ENCODE results near the gene TMEM132E.

The TMEM132E gene

GRCh38 chr17:34579979-34580684 is 750 bp downstream of the TMEM132E start:
- DNase-seq = no peak
- TF ChIP-seq POLR2A (IDR thresholded peaks at IDR 0.05; ENCODE audit: low read length) = no peak
- no peak for TF ChIP-seq GATA1 (IDR thresholded peaks at IDR 0.05; ENCODE audit: low read depth, low read length)

GRCh38 chr17:34580685-34581445 is 1.5 kb downstream of the TMEM132E start:
- TF ChIP-seq POLR2A (IDR thresholded peaks at IDR 0.05; ENCODE audit: low read length) = no peak
- TF ChIP-seq GATA1 (IDR thresholded peaks at IDR 0.05; ENCODE audit: low read depth, low read length) = no peak
- no peak for DNase-seq

GRCh38 chr17:34581446-34582184 is 2.2 kb downstream of the TMEM132E start:
- DNase-seq = no peak
- TF ChIP-seq POLR2A (IDR thresholded peaks at IDR 0.05; ENCODE audit: low read length) (no peak), GATA1 (IDR thresholded peaks at IDR 0.05; ENCODE audit: low read depth, low read length) (no peak)

GRCh38 chr17:34582185-34582900 is 3.0 kb downstream of the TMEM132E start:
- DNase-seq = no peak
- no peak for TF ChIP-seq POLR2A (IDR thresholded peaks at IDR 0.05; ENCODE audit: low read length)
- no peak for TF ChIP-seq GATA1 (IDR thresholded peaks at IDR 0.05; ENCODE audit: low read depth, low read length)

- TF ChIP-seq POLR2A (IDR thresholded peaks at IDR 0.05; ENCODE audit: low read length) (no peak), GATA1 (IDR thresholded peaks at IDR 0.05; ENCODE audit: low read depth, low read length) (no peak)
- DNase-seq = no peak
Observed at GRCh38 chr17:34582901-34583245, 3.5 kb downstream of the TMEM132E start.

- peak; percentile 13 to 16 for DNase-seq
- TF ChIP-seq GATA1 (IDR thresholded peaks at IDR 0.05; ENCODE audit: low read depth, low read length) (no peak), POLR2A (IDR thresholded peaks at IDR 0.05; ENCODE audit: low read length) (no peak)
Observed at GRCh38 chr17:34584805-34585416, 5.5 kb downstream of the TMEM132E start.

GRCh38 chr17:34586346-34586846 is 7.0 kb downstream of the TMEM132E start:
- TF ChIP-seq POLR2A (IDR thresholded peaks at IDR 0.05; ENCODE audit: low read length) (no peak), GATA1 (IDR thresholded peaks at IDR 0.05; ENCODE audit: low read depth, low read length) (no peak)
- DNase-seq = no peak

GRCh38 chr17:34588266-34588665 is 8.9 kb downstream of the TMEM132E start:
- DNase-seq = no peak

GRCh38 chr17:34589120-34589965 is 10.0 kb downstream of the TMEM132E start:
- TF ChIP-seq POLR2A (IDR thresholded peaks at IDR 0.05; ENCODE audit: low read length) (no peak), GATA1 (IDR thresholded peaks at IDR 0.05; ENCODE audit: low read depth, low read length) (no peak)
- DNase-seq = no peak

More at GRCh38 chr17:34588266-34588665, 8.9 kb downstream of the TMEM132E start:
- no peak for TF ChIP-seq GATA1 (IDR thresholded peaks at IDR 0.05; ENCODE audit: low read depth, low read length)

GRCh38 chr17:34592002-34592401 is 12.6 kb downstream of the TMEM132E start:
- TF ChIP-seq GATA1 (IDR thresholded peaks at IDR 0.05; ENCODE audit: low read depth, low read length) (no peak), POLR2A (IDR thresholded peaks at IDR 0.05; ENCODE audit: low read length) (no peak)
- DNase-seq = no peak

- no peak for TF ChIP-seq POLR2A (IDR thresholded peaks at IDR 0.05; ENCODE audit: low read length)
- no peak for TF ChIP-seq GATA1 (IDR thresholded peaks at IDR 0.05; ENCODE audit: low read depth, low read length)
Observed at GRCh38 chr17:34596920-34597319, 17.5 kb downstream of the TMEM132E start.

GRCh38 chr17:34598161-34598776 is 18.9 kb downstream of the TMEM132E start:
- DNase-seq = peak; percentile 19 to 37

More at GRCh38 chr17:34596920-34597319, 17.5 kb downstream of the TMEM132E start:
- DNase-seq = no peak

More at GRCh38 chr17:34598161-34598776, 18.9 kb downstream of the TMEM132E start:
- TF ChIP-seq GATA1 (IDR thresholded peaks at IDR 0.05; ENCODE audit: low read depth, low read length) (no peak), POLR2A (IDR thresholded peaks at IDR 0.05; ENCODE audit: low read length) (no peak)
